Loucy (cell line): ENCODE results near the gene ABCC3.
A peak's percentile ranks its signal among the peaks of the same experiment; 100 is the strongest.

ENCODE experiments used
- H2AFZ ChIP-seq: fragments of 200-600 bp; sonication (generic); 2 replicates; pipeline ENCODE4 v1.6.0; 2016; ENCODE audit warnings: antibody characterized with exemption, mild to moderate bottlenecking, low read length, moderate library complexity
- H3F3A ChIP-seq: fragments of 200-600 bp; 2 replicates; pipeline ENCODE4 v1.6.0; 2016; ENCODE audit warnings: antibody characterized with exemption, low read depth, mild to moderate bottlenecking
- H3K27me3 ChIP-seq: fragments of 200-600 bp; sonication (generic); 2 replicates; pipeline ENCODE4 v1.6.1; 2014; ENCODE audit warnings: low read length, mild to moderate bottlenecking; ENCODE audit not compliant: insufficient read depth, poor library complexity, severe bottlenecking
- H3K36me3 ChIP-seq: fragments of 200-600 bp; sonication (generic); 2 replicates; pipeline ENCODE4 v1.6.1; 2016; ENCODE audit warnings: low read length; ENCODE audit not compliant: insufficient read depth
- H3K4me1 ChIP-seq: fragments of 200-600 bp; sonication (generic); 2 replicates; pipeline ENCODE4 v1.5.1; 2014; ENCODE audit warnings: low read length, mild to moderate bottlenecking; ENCODE audit not compliant: insufficient read depth, poor library complexity, severe bottlenecking
- H3K4me2 ChIP-seq: fragments of 200-600 bp; sonication (generic); 2 replicates; pipeline ENCODE4 v1.6.0; 2014; ENCODE audit warnings: antibody characterized with exemption, low read length, low read depth, mild to moderate bottlenecking; ENCODE audit not compliant: poor library complexity, severe bottlenecking
- H3K4me3 ChIP-seq: fragments of 200-600 bp; sonication (generic); 2 replicates; pipeline ENCODE4 v1.5.1; 2014; ENCODE audit warnings: low read length, mild to moderate bottlenecking, mixed read lengths; ENCODE audit not compliant: poor library complexity, severe bottlenecking
- H3K79me2 ChIP-seq: fragments of 200-600 bp; sonication (generic); 2 replicates; pipeline ENCODE4 v1.6.1; 2014; ENCODE audit warnings: low read length; ENCODE audit not compliant: insufficient read depth
- H3K9ac ChIP-seq: fragments of 200-600 bp; sonication (generic); 2 replicates; pipeline ENCODE4 v1.6.0; 2014; ENCODE audit warnings: mild to moderate bottlenecking, low read depth, low read length, moderate library complexity; ENCODE audit not compliant: poor library complexity, severe bottlenecking
- H3K9me2 ChIP-seq: fragments of 200-600 bp; sonication (generic); replicated peaks from 2 replicates; pipeline ENCODE4 v1.6.1; 2016; ENCODE audit warnings: low read depth, low read length, mixed read lengths
- H3K9me3 ChIP-seq: fragments of 200-600 bp; sonication (generic); 2 replicates; pipeline ENCODE4 v1.6.1; 2014; ENCODE audit warnings: mild to moderate bottlenecking, antibody characterized with exemption, low read length, low read depth; ENCODE audit not compliant: insufficient read depth
- H4K20me1 ChIP-seq: fragments of 200-600 bp; sonication (generic); 2 replicates; pipeline ENCODE4 v1.6.0; 2014; ENCODE audit warnings: antibody characterized with exemption, low read length, mild to moderate bottlenecking; ENCODE audit not compliant: insufficient read depth, poor library complexity, severe bottlenecking
- CTCF ChIP-seq: fragments of 200-600 bp; sonication (generic); conservative IDR thresholded peaks from 2 replicates; pipeline ENCODE4 v1.5.1; 2014; ENCODE audit warnings: mild to moderate bottlenecking, antibody characterized with exemption, low read length
- EZH2phosphoT487 ChIP-seq: fragments of 200-600 bp; IDR thresholded peaks from 2 replicates; pipeline ENCODE4 v1.6.1; 2018; ENCODE audit warnings: antibody characterized with exemption, mild to moderate bottlenecking, moderate library complexity, borderline replicate concordance

Gene ABCC3

DNA sequence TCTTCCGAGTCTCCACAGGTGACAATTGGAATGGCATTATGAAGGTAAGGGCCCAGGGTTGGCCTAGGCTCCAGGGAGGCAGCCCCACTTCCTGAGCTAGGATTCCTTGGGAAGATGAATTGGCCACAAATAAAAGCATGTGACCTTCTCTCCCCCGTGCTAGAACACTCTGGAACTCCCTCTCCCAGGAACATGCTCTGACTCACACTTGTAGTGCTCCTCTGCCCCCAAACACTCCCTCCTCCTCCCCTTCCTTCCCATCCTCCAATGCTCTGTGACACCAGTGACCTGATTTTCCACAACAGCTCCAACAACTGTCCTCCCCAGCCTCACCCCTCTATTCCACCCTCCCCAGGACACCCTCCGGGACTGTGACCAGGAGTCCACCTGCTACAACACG, 16.4 kb upstream of the ABCC3 start:
- H3K9me3 ChIP-seq, result no peaks in the 10 kb centered on the region
- H3K9me2 ChIP-seq, result no peaks in the 10 kb centered on the region
- H3K4me1 ChIP-seq, result peaks cover 27% of the 10 kb centered on the region
- H3K4me2 ChIP-seq, result peak overlapping the region; percentile 55
- no peaks in the 10 kb centered on the region for H4K20me1 ChIP-seq
- H3F3A ChIP-seq, result no peaks in the 10 kb centered on the region
- H3K27me3 ChIP-seq, result no peaks in the 10 kb centered on the region
- H2AFZ ChIP-seq, result no peak overlapping the region; the same call in 1 of the 2 replicates
- H3K4me3 ChIP-seq, result no peak overlapping the region
- no peak overlapping the region for H3K9ac ChIP-seq
- TF ChIP-seq EZH2phosphoT487 (no peak), CTCF (no peak)
- no peaks in the 10 kb centered on the region for H3K79me2 ChIP-seq
- no peaks in the 10 kb centered on the region for H3K36me3 ChIP-seq

GRCh38 chr17:50618941-50619340, 15.7 kb upstream of the ABCC3 start:
- Histone ChIP-seq H3K79me2 (no peaks in the 10 kb centered on the region), H2AFZ (peak overlapping the region; percentile 68), H3K4me1 (peaks cover 27% of the 10 kb centered on the region), H4K20me1 (no peaks in the 10 kb centered on the region), H3K4me3 (peak overlapping the region; percentile 27), H3K9ac (peak overlapping the region; percentile 58), H3K9me3 (no peaks in the 10 kb centered on the region), H3K9me2 (no peaks in the 10 kb centered on the region), H3F3A (no peaks in the 10 kb centered on the region), H3K36me3 (no peaks in the 10 kb centered on the region), H3K4me2 (peak overlapping the region; percentile 55), H3K27me3 (no peaks in the 10 kb centered on the region)
- no peak for TF ChIP-seq EZH2phosphoT487

DNA sequence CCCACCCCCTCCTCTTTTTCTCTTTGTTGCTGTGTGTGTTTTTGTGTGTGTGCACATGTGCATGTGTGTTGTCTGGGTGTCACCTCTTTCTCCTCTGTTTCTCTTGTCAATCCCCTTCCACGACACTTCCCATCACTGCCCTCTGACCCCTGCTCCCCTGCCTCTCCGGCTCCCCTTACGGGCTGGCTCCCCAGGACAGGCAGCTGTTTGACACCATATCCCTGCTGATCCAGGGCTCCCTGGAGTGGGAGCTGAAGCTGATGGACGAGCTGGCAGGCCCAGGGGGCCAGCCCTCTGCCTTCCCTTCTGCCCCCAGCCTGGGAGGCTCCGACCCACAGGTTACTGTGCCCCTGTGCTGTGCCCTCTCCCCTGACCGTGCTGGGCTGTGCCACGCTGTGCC, 15.2 kb upstream of the ABCC3 start:
- Histone ChIP-seq H3K4me1 (peaks cover 27% of the 10 kb centered on the region), H3K36me3 (no peaks in the 10 kb centered on the region), H3K4me3 (peak overlapping the region; percentile 27), H3K9me2 (no peaks in the 10 kb centered on the region), H3K79me2 (no peaks in the 10 kb centered on the region), H3K9me3 (no peaks in the 10 kb centered on the region), H2AFZ (peak overlapping the region; percentile 68), H3K27me3 (no peaks in the 10 kb centered on the region), H4K20me1 (no peaks in the 10 kb centered on the region), H3K9ac (peak overlapping the region; percentile 58), H3K4me2 (peak overlapping the region; percentile 55), H3F3A (no peaks in the 10 kb centered on the region)
- TF ChIP-seq CTCF, result no peak
- no peak for TF ChIP-seq EZH2phosphoT487

GRCh38 chr17:50620237-50620636, 14.4 kb upstream of the ABCC3 start:
- no peaks in the 10 kb centered on the region for H3K27me3 ChIP-seq
- no peaks in the 10 kb centered on the region for H3F3A ChIP-seq
- no peak overlapping the region for H3K4me3 ChIP-seq
- no peaks in the 10 kb centered on the region for H4K20me1 ChIP-seq
- peak overlapping the region; percentile 58 for H3K9ac ChIP-seq
- H2AFZ ChIP-seq, result no peak overlapping the region
- H3K79me2 ChIP-seq, result no peaks in the 10 kb centered on the region
- no peaks in the 10 kb centered on the region for H3K9me2 ChIP-seq
- no peaks in the 10 kb centered on the region for H3K36me3 ChIP-seq
- peak overlapping the region; percentile 55 for H3K4me2 ChIP-seq
- H3K4me1 ChIP-seq, result peaks cover 27% of the 10 kb centered on the region
- no peaks in the 10 kb centered on the region for H3K9me3 ChIP-seq
- TF ChIP-seq CTCF (no peak), EZH2phosphoT487 (no peak)
